Neuronal stem cell (in vitro differentiated cells): ENCODE results near the gene PARD3.

Source experiments
- DNase-seq: peaks from one replicate; pipeline ENCODE4 v3.0.0-alpha.2; 2013; ENCODE audit warnings: low spot score
- H2AFZ ChIP-seq: one replicate; pipeline ENCODE4 v1.6.1; 2013; ENCODE audit warnings: mild to moderate bottlenecking, low read length, inconsistent platforms
- H2AK5ac ChIP-seq: 2 replicates; pipeline ENCODE4 v1.6.1; 2013; ENCODE audit warnings: low read depth, mild to moderate bottlenecking, inconsistent platforms, low read length, moderate library complexity, mixed read lengths
- H2BK120ac ChIP-seq: 2 replicates; pipeline ENCODE4 v1.6.1; 2013; ENCODE audit warnings: low read depth, mild to moderate bottlenecking, inconsistent platforms, low read length, moderate library complexity, mixed read lengths
- H2BK12ac ChIP-seq: one replicate; pipeline ENCODE4 v1.6.1; 2013; ENCODE audit warnings: low read length, inconsistent platforms
- H2BK15ac ChIP-seq: 2 replicates; pipeline ENCODE4 v1.6.1; 2013; ENCODE audit warnings: mild to moderate bottlenecking, low read length, inconsistent platforms, mixed read lengths
- H2BK5ac ChIP-seq: one replicate; pipeline ENCODE4 v1.6.1; 2013; ENCODE audit warnings: inconsistent platforms, mild to moderate bottlenecking, low read length, moderate library complexity
- H3K14ac ChIP-seq: one replicate; pipeline ENCODE4 v1.6.1; 2013; ENCODE audit warnings: low read length, inconsistent platforms
- H3K18ac ChIP-seq: 2 replicates; pipeline ENCODE4 v1.6.1; 2013; ENCODE audit warnings: low read length, inconsistent platforms
- H3K23ac ChIP-seq: 2 replicates; pipeline ENCODE4 v1.6.1; 2013; ENCODE audit warnings: low read depth, mild to moderate bottlenecking, mixed read lengths, low read length, inconsistent platforms; ENCODE audit not compliant: poor library complexity
- H3K27ac ChIP-seq: replicated peaks from 3 replicates; pipeline ENCODE4 v1.5.1; 2013; ENCODE audit warnings: low read length, inconsistent platforms
- H3K27me3 ChIP-seq, 3 experiments: 2 replicates each; pipeline ENCODE4 v1.6.1; 2013; ENCODE audit warnings: low read length in 3 of 3, mild to moderate bottlenecking in 2 of 3, inconsistent platforms in 1 of 3, low read depth in 1 of 3, mixed read lengths in 1 of 3, moderate library complexity in 1 of 3; ENCODE audit not compliant: control insufficient read depth in 3 of 3, insufficient read depth in 3 of 3
- H3K36me3 ChIP-seq, 2 donors: replicated peaks in 1 of 2; 2 replicates each; pipeline ENCODE4 v1.6.1; 2013; ENCODE audit warnings: low read length in 2 of 2; ENCODE audit not compliant: control insufficient read depth in 2 of 2, insufficient read depth in 2 of 2
- H3K4ac ChIP-seq: 2 replicates; pipeline ENCODE4 v1.6.1; 2013; ENCODE audit warnings: inconsistent platforms, mild to moderate bottlenecking, low read length, moderate library complexity
- H3K4me1 ChIP-seq, 2 donors: 1 replicate in 1 of 2; 2 replicates in 1 of 2; pipeline ENCODE4 v1.6.1; 2013; ENCODE audit warnings: low read length in 2 of 2, low read depth in 1 of 2; ENCODE audit not compliant: control insufficient read depth in 2 of 2, insufficient read depth in 1 of 2
- H3K4me2 ChIP-seq: one replicate; pipeline ENCODE4 v1.6.1; 2013; ENCODE audit warnings: mild to moderate bottlenecking, low read length, inconsistent platforms; ENCODE audit not compliant: insufficient read depth, poor library complexity, severe bottlenecking
- H3K4me3 ChIP-seq, 2 donors: 2 replicates each; pipeline ENCODE4 v1.5.1; 2013; ENCODE audit warnings: low read length in 2 of 2, mild to moderate bottlenecking in 2 of 2, inconsistent platforms in 1 of 2, moderate library complexity in 1 of 2
- H3K79me1 ChIP-seq: one replicate; pipeline ENCODE4 v1.6.1; 2013; ENCODE audit warnings: low read depth, mild to moderate bottlenecking, inconsistent platforms, low read length, moderate library complexity
- H3K9ac ChIP-seq: one replicate; pipeline ENCODE4 v1.6.1; 2013; ENCODE audit warnings: mild to moderate bottlenecking, low read depth, low read length, inconsistent platforms; ENCODE audit not compliant: poor library complexity
- H3K9me3 ChIP-seq, 2 donors: replicated peaks in 1 of 2; 2 replicates each; pipeline versions ENCODE3 to v1.6.1; 2013; ENCODE audit warnings: low read length in 2 of 2, mild to moderate bottlenecking in 2 of 2, inconsistent platforms in 1 of 2, low read depth in 1 of 2, mixed read lengths in 1 of 2, moderate library complexity in 1 of 2; ENCODE audit not compliant: control insufficient read depth in 2 of 2, insufficient read depth in 1 of 2
- H4K8ac ChIP-seq: one replicate; pipeline ENCODE4 v1.6.1; 2013; ENCODE audit warnings: low read depth, mild to moderate bottlenecking, inconsistent platforms, low read length, moderate library complexity
- H4K91ac ChIP-seq: one replicate; pipeline ENCODE4 v1.6.1; 2013; ENCODE audit warnings: low read length, low read depth, mild to moderate bottlenecking, inconsistent platforms; ENCODE audit not compliant: poor library complexity
- WGBS, 2 donors: extraction: QIAGEN DNeasy Blood & Tissue Kit; methylation state at CpG; one replicate each; pipeline ENCODE4 v1.1.7; 2013; ENCODE audit warnings: missing lambda C conversion rate in 2 of 2, mixed read lengths in 1 of 2; ENCODE audit not compliant: insufficient read length in 2 of 2, insufficient replicate concordance in 1 of 2; ENCODE audit errors: extremely low coverage in 2 of 2; 5-methylcytosine and 5-hydroxymethylcytosine counted together

Gene PARD3

GRCh38 chr10:34780818-34781380 lies 34.2 kb downstream of the PARD3 start:
- H4K8ac ChIP-seq: no peak overlapping the region
- H3K4me3 ChIP-seq: peak overlapping the region in 1 of 2 donors; percentile 7
- H3K79me1 ChIP-seq: no peaks in the 10 kb centered on the region
- H2AFZ ChIP-seq: no peak overlapping the region
- H3K4me1 ChIP-seq: peaks cover 8 to 25% of the 10 kb centered on the region in 2 donors
- no peak overlapping the region for H4K91ac ChIP-seq
- H2BK15ac ChIP-seq: no peak overlapping the region
- no peak for DNase-seq
- H2BK120ac ChIP-seq: no peak overlapping the region
- no peaks in the 10 kb centered on the region for H3K27me3 ChIP-seq
- H3K27ac ChIP-seq: no peak overlapping the region
- H3K9me3 ChIP-seq: no peaks in the 10 kb centered on the region
- H3K9ac ChIP-seq: no peak overlapping the region
- no peak overlapping the region for H3K14ac ChIP-seq
- H3K4me2 ChIP-seq: no peak overlapping the region
- no peaks in the 10 kb centered on the region for H3K36me3 ChIP-seq
- no peak overlapping the region for H3K4ac ChIP-seq
- no peak overlapping the region for H3K18ac ChIP-seq
- H2BK12ac ChIP-seq: no peak overlapping the region
- no peak overlapping the region for H2AK5ac ChIP-seq
- WGBS, 2 donors: no CpG with 5 or more reads among the region's 11 CpGs
- no peak overlapping the region for H3K23ac ChIP-seq
- H2BK5ac ChIP-seq: no peak overlapping the region

DNA sequence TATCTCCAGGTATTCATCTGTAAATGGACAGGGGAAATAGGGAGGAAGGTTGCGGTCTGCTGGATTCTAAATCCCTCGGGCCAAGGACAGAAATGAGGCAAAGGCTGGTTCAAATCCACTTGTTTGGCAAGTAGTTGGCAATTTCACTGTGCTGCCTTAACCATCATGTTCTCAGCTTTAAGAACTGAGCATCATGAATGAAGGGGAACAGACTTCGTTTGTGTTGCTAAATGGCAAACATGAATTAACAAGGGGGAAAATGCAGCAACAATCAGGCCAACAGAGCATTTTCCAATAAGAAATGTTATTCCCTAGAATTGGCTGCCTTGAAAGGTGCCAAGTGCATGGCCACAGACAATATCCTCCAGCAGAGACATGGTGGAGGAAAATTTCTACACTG lies 36.9 kb downstream of the PARD3 start:
- peaks cover 8 to 25% of the 10 kb centered on the region in 2 donors for H3K4me1 ChIP-seq
- H3K23ac ChIP-seq: no peak overlapping the region

DNA sequence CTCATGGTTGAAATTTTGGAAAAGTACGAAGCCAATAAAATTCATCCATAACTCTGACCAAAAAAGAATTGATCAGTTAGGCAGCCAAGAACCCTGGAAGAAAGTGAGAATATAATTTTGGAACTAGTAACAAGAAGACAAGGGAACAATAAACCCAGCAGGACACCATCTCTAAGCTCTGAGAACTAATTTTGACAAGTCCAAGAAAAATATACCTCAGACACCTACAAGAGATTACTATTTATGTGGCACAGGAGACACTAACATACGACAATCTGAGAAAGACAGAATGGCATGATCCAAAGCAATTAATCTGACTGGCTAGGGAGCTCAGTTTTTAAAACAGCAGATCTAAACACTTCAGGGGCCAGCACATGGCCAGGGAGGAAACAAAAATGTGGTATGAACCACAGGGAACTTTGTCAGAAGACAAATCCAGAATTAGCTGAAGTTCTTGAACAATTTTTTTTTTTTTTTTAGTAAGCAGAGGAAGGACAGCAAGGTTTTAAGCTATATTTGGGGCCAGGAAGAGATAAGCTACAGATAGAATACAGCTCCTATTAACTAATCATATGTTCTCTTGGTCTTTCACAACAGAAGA lies 38.9 kb downstream of the PARD3 start:
- H3K4me1 ChIP-seq: peaks cover 6 to 17% of the 10 kb centered on the region in 2 donors

More for the DNA sequence above, 36.9 kb downstream of the PARD3 start:
- Histone ChIP-seq H2BK12ac (no peak overlapping the region), H3K27me3 (no peaks in the 10 kb centered on the region), H3K27ac (no peak overlapping the region), H3K79me1 (no peaks in the 10 kb centered on the region), H2AK5ac (no peak overlapping the region), H3K4ac (no peak overlapping the region), H3K9ac (no peak overlapping the region), H3K9me3 (no peaks in the 10 kb centered on the region), H3K4me3 (no peak overlapping the region), H3K4me2 (no peak overlapping the region), H3K14ac (no peak overlapping the region), H3K36me3 (no peaks in the 10 kb centered on the region), H3K18ac (no peak overlapping the region), H2AFZ (no peak overlapping the region), H2BK15ac (no peak overlapping the region), H2BK5ac (no peak overlapping the region), H2BK120ac (no peak overlapping the region), H4K91ac (no peak overlapping the region), H4K8ac (no peak overlapping the region)
- DNase-seq: no peak
- WGBS, 2 donors: no CpG with 5 or more reads among the region's 3 CpGs

GRCh38 chr10:34775044-34775637 lies 40.0 kb downstream of the PARD3 start:
- Histone ChIP-seq H3K4me1 (peaks cover 2 to 8% of the 10 kb centered on the region in 2 donors), H2AK5ac (no peak overlapping the region), H3K4ac (no peak overlapping the region), H2BK15ac (no peak overlapping the region), H2BK120ac (no peak overlapping the region), H3K9ac (no peak overlapping the region), H3K9me3 (no peaks in the 10 kb centered on the region), H4K91ac (no peak overlapping the region), H3K27ac (no peak overlapping the region), H2AFZ (no peak overlapping the region), H3K27me3 (no peaks in the 10 kb centered on the region), H2BK12ac (no peak overlapping the region), H4K8ac (no peak overlapping the region), H3K36me3 (no peaks in the 10 kb centered on the region), H3K4me3 (no peak overlapping the region), H3K4me2 (no peak overlapping the region), H3K79me1 (no peaks in the 10 kb centered on the region), H2BK5ac (no peak overlapping the region), H3K18ac (no peak overlapping the region), H3K23ac (no peak overlapping the region), H3K14ac (no peak overlapping the region)
- WGBS, 2 donors: 100% methylated on average over 1 of the region's 3 CpGs; no CpG with 5 or more reads in 1 of the 2 donors
- DNase-seq: no peak

More for the DNA sequence above, 38.9 kb downstream of the PARD3 start:
- Histone ChIP-seq H4K91ac (no peak overlapping the region), H2AK5ac (no peak overlapping the region), H3K14ac (no peak overlapping the region), H3K4me3 (no peak overlapping the region), H3K27ac (no peak overlapping the region), H3K9ac (no peak overlapping the region), H2BK120ac (no peak overlapping the region), H3K23ac (no peak overlapping the region), H2BK15ac (no peak overlapping the region), H3K9me3 (no peaks in the 10 kb centered on the region), H3K18ac (no peak overlapping the region), H2BK5ac (no peak overlapping the region), H3K27me3 (no peaks in the 10 kb centered on the region), H3K36me3 (no peaks in the 10 kb centered on the region), H3K4ac (no peak overlapping the region), H4K8ac (no peak overlapping the region), H2AFZ (no peak overlapping the region), H3K4me2 (no peak overlapping the region), H3K79me1 (no peaks in the 10 kb centered on the region), H2BK12ac (no peak overlapping the region)
- WGBS, 2 donors: no CpG with 5 or more reads among the region's 2 CpGs
- no peak for DNase-seq
